HG03460 (cell line): Measurements from ENCODE around the gene CMTM8.
"Not testable (repeated sequence)": the region's sequence is repeated elsewhere in the genome, so short reads cannot be mapped to it uniquely, and the experiment has no call there.

ENCODE experiments used
- ATAC-seq: cut with Tn5 transposase; IDR thresholded peaks from one replicate; pipeline ENCODE4 v1.9.1; 2021; ENCODE audit not compliant: unreplicated experiment

Gene CMTM8

DNA sequence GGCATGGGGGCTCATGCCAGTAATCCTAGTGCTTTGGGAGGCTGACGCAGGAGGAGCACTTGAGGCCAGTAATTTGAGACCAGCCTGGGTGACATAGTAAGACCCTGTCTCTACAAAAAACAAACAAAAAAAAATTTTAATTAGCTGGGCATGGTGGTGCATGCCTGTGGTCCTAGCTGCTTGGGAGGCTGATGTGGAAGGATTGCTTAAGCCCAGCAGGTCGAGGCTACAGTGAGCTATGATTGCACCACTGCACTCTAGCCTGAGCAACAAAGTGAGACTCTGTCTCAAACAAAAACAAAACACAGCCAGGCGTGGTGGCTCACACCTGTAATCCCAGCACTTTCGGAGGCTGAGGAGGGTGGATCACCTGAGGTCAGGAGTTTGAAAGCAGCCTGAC lies 9.7 kb upstream of the CMTM8 start:
- ATAC-seq = not testable (repeated sequence)

DNA sequence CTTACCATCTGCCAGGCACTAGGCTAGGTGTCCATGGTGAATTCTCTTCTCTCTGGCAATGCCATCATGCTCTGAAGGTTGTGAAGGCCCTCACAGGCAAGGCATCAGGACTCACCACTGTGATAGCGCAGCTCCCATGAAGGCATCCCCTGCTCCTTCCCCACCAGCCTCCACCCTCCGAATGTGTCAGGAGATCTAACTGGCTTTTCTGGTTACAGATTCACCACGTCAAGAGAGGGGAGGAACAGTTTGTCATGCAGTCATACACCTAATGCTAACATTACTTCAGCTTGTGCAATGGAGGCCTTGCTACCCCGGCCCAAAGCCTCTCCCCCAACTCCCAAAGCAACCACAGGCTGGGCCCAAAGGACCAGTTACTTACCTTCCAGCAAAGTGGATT lies 8.9 kb upstream of the CMTM8 start:
- no peak for ATAC-seq

DNA sequence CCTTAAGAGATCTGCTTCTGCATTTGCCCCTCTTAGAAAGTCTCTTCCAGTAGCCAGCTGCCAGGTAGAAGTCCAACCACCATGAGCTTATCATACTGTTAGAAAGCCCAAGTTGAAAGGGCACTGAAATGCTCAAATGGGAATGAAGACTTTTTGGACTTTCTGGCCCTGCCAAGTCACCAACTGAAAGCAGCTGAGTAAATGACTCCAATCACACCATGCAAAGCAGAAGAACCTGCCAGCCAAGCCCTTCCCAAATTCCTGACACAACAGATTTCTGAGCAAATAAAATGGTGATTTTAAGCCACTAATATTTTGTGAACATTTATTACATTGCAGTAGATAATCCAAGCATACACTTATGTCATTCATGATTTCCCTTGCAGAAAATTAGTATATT lies 2.1 kb upstream of the CMTM8 start:
- no peak for ATAC-seq

DNA sequence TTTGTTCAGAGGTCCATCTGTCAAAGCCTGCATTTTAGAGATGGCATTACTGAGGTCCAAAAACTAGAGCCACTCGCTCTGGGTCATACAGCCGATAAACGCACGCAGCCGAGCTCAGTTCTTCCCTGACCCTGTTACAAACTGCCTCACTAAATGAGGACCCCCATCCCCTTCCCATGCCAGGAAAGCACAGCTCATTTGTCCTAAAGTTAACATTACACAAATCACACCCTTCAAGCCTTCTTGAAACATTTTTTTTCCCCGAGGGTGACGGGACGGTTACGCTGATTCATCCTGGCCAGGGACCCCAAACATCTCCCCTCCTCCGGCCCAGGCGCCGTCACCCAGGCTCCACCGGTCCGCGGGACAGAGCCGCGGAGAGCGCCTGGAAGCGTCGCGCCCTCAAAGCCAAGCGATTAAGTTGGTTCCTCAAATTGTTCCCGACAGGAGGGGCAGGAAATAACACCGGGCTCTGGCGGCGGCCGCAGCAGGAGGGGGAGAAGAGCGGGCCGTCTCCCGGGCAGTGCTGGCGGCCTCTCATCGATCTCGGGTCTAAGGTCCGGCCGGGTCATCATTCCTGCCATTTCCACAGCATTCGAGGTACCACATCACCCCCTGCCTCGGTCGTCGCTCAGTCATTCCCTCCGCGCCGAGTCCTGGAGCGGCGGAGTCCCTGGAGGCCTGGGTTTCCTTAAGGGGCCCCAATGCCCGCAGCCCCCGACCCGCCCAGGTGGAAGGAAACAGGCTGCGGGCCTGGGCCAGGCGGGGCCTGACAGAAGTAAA lies 619 bp upstream of the CMTM8 start:
- ATAC-seq = no peak

DNA sequence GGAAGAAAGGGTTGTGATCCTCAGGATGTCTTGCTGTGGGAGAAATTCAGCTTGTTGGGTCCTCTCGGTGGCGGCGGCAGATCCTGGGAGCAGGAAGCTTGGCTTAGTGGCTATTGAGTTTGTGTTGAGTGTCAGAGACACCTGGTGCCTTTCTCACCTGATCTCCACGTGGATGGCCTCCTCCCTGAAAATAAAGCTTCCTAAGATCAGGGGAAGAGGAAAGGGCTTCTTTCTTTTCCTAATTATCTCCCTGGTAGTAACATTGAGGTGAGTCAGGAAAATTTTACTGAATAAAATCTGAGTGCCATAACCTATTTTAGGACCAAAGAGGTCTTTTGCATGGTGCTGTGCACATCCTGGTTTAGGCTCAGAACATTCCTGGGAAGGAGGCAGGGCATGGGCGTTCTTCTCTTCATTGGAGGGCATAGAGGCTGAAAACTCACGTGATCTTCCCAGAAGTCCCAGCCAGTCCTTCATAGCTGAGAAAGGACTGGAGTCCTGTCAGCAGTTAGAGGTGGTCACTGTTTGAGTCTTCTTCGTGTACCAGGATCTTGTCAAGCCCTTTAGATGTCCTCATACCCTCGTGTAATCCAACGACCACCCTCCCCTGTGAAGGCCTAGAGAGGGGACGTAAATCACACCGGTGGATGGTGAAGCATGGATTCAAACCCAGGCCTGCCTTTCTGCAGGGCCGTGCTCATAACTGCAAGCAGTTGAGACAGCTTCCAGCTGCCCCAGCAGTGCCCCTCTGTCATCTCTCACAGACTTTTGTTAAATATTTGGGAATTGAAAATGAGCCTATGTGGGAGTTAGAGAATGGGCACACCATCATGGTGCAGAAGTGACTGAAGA lies 1.1 kb downstream of the CMTM8 start:
- no peak for ATAC-seq

DNA sequence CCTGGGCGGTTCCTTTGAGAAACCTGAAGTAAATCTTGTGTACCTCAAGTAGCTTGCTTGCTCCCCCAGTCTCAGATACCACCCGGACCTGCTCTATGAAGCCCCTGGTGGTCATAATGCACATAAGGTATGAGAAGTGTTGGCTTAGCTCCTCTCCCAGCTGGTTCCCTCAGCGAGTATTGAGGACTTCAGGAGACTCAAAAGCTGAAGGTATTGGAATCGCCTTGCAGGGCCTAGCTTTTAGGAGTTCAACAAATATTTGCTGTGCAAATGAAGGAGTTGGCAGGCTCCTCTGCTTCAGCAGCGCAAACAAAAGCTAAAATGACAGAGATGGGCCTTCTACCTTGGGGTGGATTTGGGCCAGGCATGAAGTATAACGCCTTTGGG lies 1.7 kb downstream of the CMTM8 start:
- no peak for ATAC-seq

DNA sequence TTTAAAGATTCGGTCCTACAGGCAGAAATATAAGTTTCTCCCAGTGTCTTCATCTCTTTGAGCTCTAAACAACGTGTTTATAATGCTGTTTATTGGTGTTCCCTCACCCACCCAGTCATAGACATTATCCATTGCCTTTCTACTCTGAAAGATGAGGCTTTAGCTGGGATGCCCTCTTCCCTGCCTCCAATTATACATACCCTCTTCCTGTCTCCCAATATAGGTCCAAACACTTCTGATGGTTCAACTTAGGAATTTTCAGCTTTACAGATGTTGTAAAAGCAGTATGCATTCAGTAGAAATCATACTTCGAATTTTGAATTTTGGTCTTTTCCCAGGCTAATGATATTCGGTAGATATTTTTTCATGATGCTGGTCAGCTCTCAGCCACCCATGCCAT lies 2.6 kb downstream of the CMTM8 start:
- ATAC-seq = no peak

DNA sequence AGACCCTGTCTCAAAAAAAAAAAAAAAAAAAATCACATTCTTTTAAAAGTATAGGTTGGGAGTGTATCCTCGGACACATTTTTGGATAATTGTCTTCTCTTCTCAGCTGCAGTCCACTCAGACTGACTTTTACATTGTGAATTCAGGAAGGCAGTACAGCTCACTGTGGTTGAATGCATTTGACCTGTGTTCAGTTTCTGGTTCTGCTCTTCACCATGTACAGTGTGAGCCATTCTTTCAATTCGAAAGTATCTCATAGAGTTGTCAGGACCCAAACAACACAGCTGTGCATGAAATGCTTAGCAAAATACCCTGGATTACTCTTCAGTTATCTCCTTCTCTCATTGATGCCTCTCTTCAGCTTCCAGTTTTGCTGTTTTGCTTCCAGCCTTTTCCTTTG lies 5.0 kb downstream of the CMTM8 start:
- ATAC-seq = no peak

DNA sequence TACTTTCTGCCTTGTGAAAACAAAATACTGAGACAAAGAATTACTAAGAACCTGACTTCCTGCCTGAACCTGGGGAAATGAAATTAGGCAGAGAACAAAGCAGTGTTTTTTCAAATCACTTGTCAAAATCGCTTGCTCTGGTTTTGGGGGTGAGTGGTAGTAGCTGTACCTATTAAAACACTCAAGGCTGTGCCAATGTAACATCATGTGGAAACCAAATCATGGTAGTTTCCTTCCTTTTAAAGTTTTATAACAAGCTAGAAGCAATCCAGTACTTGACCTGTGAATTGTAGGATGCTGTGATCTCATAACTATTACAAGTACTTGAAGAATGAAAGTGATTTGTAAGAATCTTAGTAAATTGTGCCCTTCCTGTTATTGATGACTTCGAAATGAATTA lies 6.7 kb downstream of the CMTM8 start:
- no peak for ATAC-seq

DNA sequence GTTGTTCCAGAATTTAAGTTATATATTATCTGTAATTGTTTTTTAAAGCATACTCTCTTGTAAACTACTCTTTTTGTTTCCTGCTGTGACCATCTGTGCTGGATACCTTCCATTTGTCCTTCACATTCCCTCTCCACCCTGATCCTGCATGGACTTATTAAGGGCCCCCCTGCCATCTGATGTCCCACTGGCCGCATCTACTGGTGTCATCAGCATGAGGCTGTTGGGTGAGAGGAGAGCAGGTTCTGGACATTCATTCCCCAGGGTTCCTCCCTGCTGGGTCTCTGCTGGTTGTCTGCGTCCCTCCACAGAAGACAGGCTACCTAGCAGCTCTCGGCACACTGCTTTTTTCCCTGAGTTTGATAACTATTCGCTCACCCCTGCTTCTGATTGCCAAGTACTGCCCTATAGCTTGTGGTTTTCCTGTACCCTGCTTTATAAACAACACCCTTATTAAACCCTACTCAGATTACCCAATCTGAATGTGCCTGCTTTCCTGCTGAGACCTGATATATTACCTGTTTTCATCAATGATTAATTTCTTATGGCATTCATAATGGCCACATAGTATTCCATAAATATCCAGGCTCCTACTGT lies 7.7 kb downstream of the CMTM8 start:
- no peak for ATAC-seq

DNA sequence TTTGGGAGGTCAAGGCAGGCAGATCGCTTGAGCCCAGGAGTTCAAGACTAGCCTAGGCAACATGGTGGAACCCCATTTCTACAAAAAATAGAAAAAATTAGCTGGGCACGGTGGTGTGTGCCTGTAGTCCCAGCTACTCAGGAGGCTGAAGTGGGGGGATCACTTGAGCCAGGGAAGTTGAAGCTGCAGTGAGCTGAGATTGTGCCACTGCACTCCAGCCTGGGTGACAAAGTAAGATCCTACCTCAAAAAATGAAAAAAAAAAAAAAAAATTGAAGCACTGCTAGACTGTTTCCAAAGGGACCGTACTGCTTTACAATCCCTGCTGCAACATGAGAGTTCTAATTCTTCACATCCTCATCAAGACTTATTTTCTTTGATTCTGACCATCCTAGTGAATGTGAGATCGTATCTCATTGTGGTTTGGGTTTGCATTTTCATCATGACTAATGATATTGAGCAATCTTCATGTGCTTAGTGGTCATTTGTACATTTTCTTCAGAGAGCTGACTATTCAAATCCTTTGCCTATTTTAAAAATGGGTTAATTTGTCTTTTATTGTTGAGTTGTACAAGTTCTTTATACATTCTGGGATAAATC lies 10.8 kb downstream of the CMTM8 start:
- ATAC-seq = no peak

DNA sequence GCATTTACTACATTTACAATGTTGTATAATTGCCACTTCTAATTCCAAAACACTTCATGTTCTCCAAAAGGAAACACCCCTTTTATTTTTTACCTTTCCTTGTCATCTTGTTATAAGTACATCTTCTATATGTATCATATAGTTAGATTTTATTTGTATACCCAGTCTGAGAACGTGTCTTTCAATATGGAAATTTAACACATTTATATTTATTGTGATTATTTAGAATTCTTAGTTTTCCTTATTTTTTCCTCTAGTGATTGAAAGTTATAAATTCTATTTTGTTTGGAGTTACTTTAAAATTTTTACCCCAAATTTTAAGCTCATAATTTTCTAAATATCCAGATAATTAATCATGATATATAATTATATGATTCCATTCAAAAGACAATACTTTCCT lies 15.8 kb downstream of the CMTM8 start:
- no peak for ATAC-seq

DNA sequence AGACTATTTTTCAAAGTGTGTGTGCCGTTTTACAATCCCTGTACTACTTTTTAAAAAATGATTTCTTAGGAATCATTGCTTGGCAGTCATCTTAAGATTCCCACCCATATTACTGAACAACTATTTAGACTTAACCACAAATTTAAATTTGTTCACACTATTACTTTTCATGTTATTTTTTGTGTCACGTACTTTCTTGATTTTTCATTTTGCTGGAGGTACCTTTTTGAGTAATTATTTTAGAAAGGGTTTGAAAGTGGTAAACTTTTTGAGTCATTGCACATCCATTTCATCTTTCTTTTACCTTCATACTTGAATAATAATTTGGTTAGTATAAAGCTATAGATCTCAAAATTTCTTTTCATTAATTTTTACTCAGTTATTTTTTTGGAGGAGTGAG lies 16.9 kb downstream of the CMTM8 start:
- no peak for ATAC-seq

DNA sequence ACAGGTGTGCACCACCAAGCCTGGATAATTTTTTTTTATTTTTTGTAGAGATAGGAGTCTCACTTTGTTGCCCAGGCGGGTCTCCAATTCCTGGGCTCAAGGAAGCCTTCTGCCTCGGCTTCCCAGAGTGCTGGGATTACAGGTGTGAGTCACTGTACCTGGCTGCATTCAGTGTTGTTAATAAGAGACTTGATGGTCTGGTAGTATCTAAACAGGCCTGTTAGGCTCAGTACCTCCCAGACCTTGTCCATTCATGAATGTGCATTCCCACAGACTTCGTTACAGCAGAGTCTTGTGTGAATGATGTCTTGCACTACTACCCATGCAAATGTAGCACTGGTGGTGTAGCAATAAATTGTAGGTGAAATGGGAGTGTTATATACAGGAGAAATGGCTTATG lies 17.7 kb downstream of the CMTM8 start:
- ATAC-seq = no peak

DNA sequence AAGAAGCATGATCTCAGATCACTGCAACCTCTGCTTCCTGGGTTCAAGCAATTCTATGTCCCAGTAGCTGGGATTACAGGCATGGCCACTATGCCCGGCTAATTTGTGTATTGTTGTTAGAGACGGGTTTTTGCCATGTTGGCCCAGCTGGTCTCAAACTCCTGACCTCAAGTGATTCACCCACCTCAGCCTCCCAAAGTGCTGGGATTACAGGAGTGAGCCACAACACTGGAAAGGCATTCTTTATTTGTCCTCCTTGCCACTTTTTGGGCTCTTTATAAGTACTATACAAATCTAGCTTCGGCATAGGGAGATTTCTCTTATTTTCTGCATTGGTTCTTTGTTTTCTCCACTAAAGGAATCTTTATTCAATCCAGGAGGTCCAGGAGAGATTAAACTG lies 18.6 kb downstream of the CMTM8 start:
- ATAC-seq = no peak

DNA sequence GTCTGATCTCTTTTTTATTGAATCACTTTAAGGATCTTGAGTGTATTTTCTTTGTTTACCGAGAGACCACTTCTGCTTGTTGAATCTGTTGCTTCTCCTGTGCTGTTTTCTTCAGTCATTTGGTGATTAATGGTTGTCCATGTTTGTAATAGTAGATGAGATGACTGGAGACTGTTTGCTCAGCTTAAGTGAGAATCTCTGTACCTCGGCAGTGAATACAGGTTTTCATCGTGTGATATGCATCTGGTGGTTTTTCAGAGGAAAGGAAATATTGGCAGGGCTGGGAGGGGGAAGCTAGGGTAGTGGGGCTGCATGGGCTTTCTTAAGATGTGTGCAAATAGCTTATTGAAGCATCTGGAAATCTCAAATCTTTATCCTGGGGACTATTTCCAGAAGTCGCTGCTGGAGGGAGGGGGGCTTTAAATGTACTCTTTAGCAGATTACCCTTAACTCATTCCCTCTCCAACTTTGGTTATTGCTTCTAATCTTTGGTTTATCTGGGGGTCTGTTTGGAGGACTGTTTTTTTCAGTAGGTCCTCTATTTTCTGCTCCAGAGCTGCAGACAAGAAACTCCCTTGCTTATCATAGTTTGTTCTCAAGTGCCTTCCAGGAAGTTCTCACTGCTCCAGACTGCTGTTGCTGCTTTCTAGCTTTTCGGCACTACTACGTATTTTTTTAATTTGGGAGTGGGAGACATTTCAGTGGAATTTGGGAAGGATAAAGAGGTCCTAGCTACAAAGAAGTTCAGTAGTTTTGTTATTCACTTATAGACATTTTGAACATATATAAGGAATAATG lies 19.4 kb downstream of the CMTM8 start:
- no peak for ATAC-seq

DNA sequence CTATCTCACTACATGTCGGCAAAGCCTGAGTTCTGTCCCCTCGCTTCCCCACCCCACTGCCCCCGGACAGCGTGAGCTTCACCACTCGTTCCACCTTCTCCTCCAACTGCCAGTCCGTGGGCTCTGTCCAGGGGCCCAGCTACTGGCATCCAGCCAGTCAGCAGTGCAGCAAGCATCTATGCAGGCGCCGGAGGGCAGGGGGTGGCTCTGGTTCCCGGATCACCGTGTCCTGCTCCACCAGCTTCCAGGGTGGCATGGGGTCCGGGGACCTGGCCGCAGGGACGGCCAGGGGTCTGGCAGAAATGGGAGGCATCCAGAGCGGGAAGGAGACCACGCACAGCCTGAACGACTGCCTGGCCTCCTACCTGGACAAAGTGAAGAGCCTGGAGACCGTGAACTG lies 20.4 kb downstream of the CMTM8 start:
- no peak for ATAC-seq

DNA sequence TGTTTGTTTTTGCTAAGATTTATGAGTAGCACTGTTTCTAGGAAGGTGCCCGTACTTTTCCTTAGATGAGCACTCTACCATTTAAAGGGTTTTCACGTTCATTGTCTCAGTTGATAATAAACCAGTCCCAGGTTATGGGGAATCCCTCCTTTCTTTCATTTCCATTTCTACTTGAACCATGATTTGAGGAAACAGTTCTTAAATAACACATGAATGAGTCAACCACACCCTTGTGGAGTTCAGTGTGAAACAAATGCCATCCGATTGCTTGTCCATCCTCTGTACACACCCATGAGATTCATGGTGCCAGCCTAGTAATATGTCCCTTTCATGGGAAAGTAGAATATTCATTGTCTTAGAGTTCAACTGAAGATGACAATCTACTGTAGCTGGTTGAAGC lies 23.1 kb downstream of the CMTM8 start:
- ATAC-seq = no peak

DNA sequence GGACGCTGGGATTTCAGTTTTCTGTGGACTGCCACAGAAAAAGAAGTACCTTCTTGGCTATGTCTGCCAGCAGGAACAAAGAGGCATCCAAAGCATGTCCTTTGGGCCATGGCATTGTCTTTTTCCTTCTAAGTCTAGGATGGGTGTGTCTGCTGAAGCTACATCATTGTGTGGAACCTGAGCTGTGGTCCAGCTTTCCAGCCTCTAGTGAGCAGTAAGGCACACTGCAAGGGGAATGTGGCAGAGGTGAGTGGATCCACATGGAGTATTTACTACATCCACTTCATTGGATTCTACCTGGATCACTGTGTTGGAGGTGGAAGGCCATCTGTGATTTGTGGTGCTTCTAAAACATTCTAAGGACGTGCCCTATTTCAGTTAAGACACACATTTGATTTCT lies 23.7 kb downstream of the CMTM8 start:
- no peak for ATAC-seq

DNA sequence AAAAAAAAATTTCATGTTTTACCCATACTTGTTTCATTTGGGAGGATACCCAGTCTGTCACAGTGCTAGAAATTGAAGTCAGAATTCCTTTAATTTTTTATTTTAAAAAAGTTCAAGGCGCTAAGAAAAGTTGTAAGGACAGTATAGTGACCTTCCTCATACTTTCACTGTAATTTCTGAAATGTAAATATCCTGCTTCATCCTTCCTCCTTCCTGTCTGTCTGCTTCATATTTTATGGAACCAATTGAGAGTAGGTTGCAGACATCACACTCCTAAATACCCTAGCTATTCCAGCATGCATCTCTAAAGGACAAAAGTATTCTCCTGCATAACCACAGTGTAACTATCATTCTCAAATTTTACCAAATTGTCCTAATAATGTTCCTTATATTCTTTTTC lies 35.8 kb downstream of the CMTM8 start:
- ATAC-seq = no peak

DNA sequence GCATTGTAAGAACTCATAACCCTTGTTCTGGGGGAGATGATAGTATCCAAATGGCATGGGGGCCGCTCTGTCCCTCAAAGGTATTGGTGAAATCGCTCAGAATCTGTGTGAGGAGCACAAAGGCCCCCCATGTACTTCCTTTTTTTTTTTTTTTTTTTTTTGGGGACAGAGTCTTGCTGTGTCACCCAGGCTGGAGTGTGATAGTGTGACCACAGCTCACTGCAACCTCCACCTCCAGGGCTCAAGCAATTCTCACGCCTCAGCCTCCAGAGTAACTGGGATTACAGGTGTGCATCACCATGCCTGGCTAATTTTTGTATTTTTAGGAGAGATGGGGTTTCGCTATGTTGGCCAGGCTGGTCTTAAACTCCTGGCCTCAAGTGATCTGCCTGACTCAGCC lies 37.0 kb downstream of the CMTM8 start:
- ATAC-seq = no peak
